Measurements from ENCODE around the gene SHKBP1.
"Not testable (repeated sequence)": the region's sequence is repeated elsewhere in the genome, so short reads cannot be mapped to it uniquely, and the experiment has no call there.

SHKBP1 gene

DNA sequence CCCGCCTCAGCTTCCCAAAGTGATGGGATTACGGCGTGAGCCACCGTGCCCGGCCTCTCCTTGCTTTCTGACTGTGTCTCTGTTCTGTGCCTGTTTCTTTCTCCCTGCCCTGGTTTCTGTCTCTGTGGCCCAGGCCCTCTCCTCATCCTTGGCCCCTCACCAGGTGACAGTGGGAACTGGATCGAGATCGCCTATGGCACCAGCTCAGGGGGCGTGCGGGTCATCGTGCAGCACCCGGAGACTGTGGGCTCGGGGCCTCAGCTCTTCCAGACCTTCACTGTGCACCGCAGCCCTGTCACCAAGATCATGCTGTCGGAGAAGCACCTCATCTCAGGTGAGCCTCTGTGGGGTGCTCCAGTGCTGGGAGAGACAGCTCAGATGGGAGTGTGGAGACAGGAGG, 9.9 kb downstream of the SHKBP1 start:
- no peak for DNase-seq

DNA sequence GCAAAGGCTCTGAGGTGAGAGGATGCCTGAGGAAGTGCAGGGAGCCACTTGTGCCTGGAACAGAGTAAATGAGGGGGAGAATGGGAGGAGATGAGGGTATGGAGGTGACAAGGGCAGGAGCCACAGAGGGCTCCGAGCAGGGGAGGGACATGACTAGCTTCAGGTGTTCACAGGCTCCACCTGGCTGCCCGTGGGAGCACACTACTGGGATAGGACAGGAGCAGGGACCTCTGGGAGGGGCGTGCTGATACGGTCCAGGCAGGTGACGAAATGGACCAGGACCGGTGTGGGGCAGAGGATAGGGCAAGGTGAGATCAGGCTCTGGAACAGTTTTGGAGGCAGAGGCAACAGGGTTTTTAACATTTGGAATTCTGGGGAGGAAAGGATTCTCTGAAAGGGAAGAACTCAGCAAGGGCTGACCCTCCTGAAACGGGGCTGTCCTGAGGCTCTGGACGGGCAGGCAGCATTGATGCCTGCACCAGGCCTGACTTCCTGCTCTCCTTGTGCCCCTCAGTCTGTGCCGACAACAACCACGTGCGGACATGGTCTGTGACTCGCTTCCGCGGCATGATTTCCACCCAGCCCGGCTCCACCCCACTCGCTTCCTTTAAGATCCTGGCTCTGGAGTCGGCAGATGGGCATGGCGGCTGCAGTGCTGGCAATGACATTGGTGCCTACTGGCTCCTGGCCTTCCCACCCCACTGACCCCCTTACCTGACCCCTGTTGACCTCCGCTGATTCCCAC, 11.6 kb downstream of the SHKBP1 start:
- no peak for DNase-seq

DNA sequence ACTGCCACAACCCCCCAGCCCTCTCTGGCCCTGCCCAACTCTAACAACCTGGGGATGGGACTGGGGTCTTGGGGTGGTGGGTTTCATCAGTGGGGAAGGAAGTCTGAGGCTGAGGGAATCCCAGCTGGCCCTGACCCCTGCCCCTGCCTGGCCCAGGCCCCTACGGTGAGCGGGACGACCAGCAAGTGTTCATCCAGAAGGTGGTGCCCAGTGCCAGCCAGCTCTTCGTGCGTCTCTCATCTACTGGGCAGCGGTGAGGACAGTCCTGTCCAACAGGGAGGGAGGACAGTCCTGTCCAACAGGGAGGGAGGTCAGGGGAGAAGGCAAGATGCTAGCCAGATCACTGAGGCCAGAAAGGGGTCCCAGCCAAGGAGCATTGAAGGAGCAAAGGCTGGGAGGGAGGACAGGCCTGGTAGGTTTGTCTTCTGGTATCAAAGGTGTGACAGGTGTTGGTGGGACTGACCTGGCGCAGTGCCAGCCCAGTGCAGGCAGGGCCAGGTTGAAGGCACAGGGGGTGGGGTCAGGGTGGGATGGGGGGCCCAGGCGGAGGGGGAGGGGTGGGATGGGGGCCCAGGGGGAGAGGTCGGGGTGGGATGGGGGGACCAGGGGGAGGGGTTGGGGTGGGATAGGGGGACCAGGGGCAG, 12.4 kb downstream of the SHKBP1 start:
- DNase-seq = no peak

DNA sequence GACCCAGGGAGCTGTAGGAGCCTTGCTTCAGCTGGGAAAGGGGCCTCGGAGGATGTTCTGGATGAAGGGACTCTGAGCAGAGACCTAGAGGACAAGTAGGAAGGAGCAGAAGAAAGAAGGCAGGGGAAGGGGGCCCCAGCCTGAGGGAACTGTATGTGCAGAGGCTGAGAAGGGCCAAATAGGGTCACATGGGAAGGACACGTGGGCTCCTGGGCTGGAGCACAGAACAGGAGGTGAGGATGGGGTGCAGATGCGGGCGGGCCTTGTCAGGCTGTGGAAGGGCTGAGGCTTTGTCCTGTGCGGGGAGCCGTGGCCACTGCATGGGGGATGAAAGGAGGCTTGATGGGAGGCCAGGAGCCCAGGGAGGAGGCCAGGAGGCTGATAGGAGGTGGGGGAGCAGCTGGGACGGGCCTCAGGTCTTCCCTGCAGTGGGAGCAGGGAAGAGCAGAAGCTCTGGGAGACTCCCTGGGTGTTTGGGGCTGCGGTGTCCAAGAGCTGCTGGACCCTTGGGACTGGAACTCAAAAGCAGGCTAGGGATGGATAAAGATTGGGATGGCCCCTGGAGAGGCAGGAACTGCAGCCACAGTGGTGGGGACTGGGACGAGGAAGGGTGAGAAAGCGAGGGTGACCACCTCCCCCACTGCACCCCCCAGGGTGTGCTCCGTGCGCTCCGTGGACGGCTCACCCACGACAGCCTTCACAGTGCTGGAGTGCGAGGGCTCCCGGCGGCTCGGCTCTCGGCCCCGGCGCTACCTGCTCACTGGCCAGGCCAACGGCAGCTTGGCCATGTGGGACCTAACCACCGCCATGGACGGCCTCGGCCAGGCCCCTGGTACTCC, 13.1 kb downstream of the SHKBP1 start:
- no peak for DNase-seq

DNA sequence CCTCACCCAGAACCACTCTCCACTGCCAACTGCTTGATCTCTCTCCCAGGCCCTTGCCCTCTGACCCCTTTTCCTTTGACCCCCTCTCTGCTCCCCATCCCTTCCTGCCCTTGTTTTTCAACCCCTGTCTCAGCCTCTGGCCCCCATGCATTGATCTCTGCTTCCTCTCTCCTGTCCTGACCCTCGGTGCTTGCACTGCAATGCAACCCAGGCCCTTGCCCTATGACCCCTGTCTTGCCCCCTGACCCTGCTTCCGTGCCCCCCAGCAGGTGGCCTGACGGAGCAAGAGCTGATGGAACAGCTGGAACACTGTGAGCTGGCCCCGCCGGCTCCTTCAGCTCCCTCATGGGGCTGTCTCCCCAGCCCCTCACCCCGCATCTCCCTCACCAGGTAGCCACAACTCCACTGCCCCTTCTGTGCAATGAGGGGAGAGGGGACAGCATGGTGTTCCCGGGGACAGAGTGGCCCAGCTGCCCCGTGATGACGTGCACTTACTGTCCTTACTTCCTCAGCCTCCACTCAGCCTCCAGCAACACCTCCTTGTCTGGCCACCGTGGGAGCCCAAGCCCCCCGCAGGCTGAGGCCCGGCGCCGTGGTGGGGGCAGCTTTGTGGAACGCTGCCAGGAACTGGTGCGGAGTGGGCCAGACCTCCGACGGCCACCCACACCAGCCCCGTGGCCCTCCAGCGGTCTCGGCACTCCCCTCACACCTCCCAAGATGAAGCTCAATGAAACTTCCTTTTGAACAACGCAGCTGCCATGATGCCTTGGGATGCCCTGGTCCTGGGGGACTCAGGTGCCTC, 14.0 kb downstream of the SHKBP1 start:
- DNase-seq = no peak

- not testable (repeated sequence) for DNase-seq
These were observed 15.1 kb downstream of the SHKBP1 start for GRCh38 chr19:40591724-40592123.

DNA sequence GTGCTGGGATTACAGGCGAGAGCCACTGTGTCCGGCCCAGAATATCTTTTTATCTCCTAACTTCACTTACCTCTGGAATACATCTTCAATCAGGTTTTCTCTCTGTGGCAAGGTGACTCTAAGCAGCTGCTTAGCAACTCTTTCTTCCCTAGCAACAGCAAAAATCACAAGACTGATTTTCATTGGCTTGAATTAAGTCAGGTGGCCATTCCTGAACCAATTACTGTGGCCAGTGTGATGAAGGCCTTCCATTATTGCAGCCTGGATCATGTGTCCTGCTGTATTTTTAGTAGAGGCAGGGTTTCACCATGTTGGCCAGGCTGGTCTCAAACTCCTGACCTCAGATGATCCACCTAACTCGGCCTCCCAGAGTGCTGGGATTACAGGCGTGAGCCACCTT, 15.5 kb downstream of the SHKBP1 start:
- no peak for DNase-seq

- no peak for DNase-seq
These were observed 17.6 kb downstream of the SHKBP1 start for GRCh38 chr19:40594255-40594654.

GRCh38 chr19:40594657-40595091, 18.0 kb downstream of the SHKBP1 start:
- DNase-seq = no peak

GRCh38 chr19:40596608-40597328, 20.1 kb downstream of the SHKBP1 start:
- no peak for DNase-seq

DNA sequence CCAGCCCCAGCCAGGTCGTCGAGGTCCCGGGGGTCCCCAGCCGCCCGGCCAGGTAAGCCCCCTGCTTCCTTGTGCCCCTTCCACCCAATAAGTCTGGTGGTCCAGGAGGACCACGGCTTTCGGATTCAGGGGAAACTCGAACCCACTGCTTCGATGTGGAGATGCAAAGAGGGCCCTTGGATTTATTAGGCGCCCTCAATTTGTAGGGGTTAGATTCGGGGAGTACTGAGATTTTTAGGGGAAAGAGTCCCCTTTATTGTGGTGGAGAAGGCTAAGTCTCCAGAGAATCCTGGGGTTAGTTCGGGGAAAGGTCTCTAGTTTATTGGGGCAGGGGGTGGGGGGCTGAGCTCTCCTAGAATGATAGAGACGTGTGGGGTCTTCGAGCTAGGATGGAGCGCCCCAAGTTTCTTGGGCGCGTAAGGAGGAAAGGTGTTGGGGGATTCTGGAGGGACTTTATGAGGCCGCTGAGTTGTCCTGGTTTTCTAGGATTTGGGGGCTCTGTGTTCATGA, 20.7 kb downstream of the SHKBP1 start:
- no peak for DNase-seq

GRCh38 chr19:40598121-40598917, 21.6 kb downstream of the SHKBP1 start:
- peak; percentile 72 for DNase-seq

DNA sequence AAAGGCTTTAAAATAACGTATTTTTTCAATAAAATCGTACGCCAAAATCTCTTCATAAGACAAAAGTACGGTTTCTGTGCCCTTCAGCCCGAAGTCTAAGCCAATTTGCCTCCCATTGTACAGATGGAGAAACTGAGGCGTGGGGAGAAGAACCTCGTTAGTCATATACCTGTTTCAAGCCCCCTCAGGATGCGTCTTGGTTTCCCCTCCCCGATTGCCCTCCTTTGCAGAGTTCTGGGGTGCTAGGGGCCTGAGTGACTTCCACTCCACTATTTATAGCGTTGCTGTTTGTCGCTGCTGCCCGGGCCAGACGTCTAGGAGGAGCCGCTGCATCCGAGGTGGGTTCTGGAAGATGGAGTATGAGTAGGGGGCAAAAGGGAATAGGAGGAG, 22.2 kb downstream of the SHKBP1 start:
- DNase-seq = no peak

DNA sequence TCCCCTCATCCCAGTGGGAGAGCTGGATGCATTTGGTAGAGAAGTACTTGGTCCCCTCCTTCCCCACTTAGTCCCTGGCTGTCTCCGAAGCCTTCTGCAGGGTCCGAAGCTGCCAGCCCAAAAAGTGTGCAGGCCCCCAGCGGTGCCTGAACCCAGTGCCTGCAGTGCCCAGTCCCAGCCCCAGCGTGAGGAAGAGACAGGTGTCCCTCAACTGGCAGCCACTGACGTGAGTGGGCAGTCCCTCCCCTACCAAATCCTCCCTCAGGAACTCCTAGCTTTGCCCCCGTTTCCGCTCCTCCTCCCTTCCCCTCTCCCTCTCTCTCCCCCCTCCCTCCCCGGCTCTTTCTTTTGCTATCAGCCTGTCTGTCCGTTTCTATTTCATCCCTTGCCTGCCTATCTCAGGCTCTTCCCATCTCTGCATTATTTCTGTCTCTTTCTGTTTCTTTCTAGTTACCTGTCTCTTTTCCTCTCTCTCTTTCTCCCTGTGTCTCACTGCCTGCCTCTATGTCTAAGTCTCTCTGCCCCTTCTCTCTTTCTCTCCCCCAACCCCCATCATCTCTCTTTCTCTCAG, 22.7 kb downstream of the SHKBP1 start:
- DNase-seq = no peak

DNA sequence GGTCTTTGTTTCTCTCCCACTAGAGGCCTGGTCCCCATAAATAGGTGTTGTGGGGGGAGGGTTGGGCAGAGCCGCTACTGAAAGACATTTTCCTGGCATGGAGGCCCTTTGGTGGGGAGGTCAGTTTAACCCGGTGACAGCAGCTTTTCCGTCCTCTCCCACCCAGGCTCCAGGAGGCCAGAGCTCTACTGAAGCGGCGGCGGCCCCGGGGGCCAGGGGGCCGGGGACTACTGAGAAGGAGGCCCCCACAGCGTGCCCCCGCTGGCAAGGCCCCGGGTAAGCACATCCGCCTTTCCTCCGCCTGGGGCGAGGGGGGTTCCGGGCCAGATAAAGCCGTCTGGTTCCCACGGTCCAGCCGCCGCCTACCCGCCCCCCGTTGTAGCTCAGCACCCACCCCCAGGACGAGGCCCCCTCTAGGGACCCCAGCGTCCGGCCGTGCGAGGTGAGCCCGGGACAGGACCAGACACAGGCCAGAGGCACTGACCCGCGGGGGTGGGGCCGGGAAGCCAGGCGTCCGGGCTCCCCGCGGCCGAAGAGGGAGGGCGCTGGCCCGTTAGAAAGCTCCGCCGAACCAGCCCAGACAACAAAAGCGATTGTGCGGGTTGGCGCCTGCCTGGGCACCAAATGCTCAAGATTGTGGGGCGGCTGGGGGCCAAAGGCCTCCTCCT, 23.4 kb downstream of the SHKBP1 start:
- DNase-seq = no peak

- no peak for DNase-seq
These were observed 24.0 kb downstream of the SHKBP1 start for GRCh38 chr19:40600570-40601133.

DNA sequence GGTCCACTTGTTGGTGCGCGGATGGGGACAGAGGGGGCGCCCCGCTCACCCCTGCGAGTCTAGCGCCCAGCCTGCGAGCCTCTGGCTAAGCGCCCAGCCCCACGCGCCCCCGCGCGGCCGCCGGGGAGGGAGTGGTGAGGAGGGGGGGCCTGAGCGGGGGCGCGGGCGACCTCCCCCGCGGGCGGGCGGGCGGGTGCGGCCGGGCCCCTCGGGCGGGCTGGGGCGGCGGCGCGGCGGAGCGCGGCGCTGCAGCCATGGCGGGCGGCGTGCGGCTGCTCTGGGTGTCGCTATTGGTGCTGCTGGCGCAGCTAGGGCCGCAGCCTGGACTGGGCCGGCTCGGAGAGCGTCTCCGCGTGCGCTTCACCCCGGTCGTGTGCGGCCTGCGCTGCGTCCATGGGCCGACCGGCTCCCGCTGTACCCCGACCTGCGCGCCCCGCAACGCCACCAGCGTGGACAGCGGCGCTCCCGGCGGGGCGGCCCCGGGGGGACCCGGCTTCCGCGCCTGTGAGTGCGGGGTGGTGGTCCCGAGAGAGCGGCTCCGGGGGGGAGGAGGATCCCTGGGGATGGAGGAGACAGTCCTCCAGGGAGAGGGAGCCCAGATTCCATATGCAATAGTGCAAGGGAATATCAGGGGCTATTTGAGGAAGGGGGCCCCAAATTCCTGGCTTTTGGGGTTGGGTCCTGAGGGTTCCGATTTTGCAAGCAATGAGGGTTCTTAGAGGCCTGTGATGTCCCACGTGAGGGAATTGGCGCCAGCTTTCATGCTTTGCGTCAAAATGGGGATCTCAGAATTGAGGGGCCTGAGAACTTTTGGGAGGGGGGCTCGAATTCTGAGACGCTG, 24.7 kb downstream of the SHKBP1 start, which contains the start of gene LTBP4:
Gene LTBP4, plus strand, starts transcription at position 236 of the 841 bp plus-strand sequence. Its CDS starts 19 bp downstream, at position 255.
- peak; percentile 40 for DNase-seq

GRCh38 chr19:40603071-40603388, 26.4 kb downstream of the SHKBP1 start:
- no peak for DNase-seq

Measured in stimulated activated naive CD4-positive, alpha-beta T cell treated with Interleukin-2 at 50 U/mL for 16 hours (primary cell).